Activated naive CD4-positive, alpha-beta T cell treated with anti-CD3 and anti-CD28 coated beads, Interleukin-2, amount 50 U/mL, for 24 hours (primary cell): ENCODE measurements around the gene ELOVL5.

Source experiments
- H3K27ac Mint-ChIP-seq: one replicate; pipeline ENCODE4 v1.8.0; 2021; ENCODE audit warnings: mild to moderate bottlenecking, mixed read lengths
- H3K27me3 Mint-ChIP-seq: one replicate; pipeline ENCODE4 v1.8.0; 2021; ENCODE audit warnings: mixed read lengths
- H3K36me3 Mint-ChIP-seq: one replicate; pipeline ENCODE4 v1.8.0; 2021; ENCODE audit warnings: mixed read lengths
- H3K4me1 Mint-ChIP-seq: one replicate; pipeline ENCODE4 v1.8.0; 2021; ENCODE audit warnings: mixed read lengths
- H3K4me3 Mint-ChIP-seq: one replicate; pipeline ENCODE4 v1.8.0; 2021; ENCODE audit warnings: mild to moderate bottlenecking, mixed read lengths
- H3K9me3 Mint-ChIP-seq: one replicate; pipeline ENCODE4 v1.8.0; 2021; ENCODE audit warnings: mixed read lengths

The ELOVL5 gene

DNA sequence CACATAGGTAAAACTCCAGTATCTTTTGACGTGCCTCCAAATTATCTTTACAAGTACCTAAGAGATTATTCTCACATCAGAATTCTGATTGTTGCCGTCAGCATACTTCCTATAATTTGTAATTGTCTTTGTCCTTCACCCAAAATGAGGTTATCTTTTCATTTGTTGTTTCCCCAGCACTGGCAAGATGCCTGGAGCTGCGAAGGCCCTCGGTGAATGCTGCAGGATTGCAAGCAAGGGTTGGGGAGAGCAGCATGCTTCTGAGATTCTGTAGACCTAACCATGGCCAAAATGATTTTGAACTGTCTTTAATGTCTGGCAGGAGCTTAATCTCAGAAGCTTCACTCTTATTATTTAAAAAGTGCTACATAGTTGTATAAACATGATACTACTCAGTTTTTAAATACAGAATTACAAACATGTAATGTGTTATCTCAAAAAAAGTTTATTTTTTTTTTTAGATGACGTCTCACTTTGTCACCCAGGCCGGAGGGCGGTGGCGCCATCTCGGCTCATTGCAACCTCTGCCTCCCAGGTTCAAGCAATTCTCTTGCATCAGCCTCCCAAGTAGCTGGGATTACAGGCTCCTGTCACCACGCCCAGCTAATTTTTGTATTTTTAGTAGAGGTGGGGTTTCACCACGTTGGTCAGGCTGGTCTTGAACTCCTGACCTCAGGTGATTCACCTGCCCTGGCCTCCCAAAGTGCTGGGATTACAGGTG lies 88.7 kb downstream of the ELOVL5 start:
- Mint-ChIP-seq H3K27me3 (no peaks in the 10 kb centered on the region), H3K9me3 (no peaks in the 10 kb centered on the region), H3K4me3 (no peak overlapping the region), H3K4me1 (no peaks in the 10 kb centered on the region), H3K27ac (no peak overlapping the region), H3K36me3 (peaks cover 42% of the 10 kb centered on the region)

DNA sequence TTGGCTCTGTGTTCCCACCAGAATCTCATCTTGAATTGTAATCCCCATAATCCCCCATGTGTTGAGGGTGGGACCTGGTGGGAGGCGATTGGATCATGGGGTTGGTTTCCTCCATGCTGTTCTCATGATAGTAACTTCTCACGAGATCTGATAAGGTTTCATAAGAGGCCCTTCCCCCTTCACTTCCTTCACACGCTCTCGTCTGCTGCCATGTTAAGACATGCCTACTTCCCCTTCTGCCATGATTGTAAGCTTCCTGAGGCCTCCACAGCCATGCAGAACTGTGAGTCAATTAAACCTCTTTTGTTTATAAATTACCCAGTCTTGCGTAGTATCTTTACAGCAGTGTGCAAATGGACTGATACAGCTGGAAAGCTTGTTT lies 90.0 kb downstream of the ELOVL5 start:
- H3K4me3 Mint-ChIP-seq = no peak overlapping the region
- H3K27ac Mint-ChIP-seq = no peak overlapping the region
- peaks cover 45% of the 10 kb centered on the region for H3K36me3 Mint-ChIP-seq
- no peaks in the 10 kb centered on the region for H3K27me3 Mint-ChIP-seq
- no peaks in the 10 kb centered on the region for H3K4me1 Mint-ChIP-seq
- no peaks in the 10 kb centered on the region for H3K9me3 Mint-ChIP-seq

DNA sequence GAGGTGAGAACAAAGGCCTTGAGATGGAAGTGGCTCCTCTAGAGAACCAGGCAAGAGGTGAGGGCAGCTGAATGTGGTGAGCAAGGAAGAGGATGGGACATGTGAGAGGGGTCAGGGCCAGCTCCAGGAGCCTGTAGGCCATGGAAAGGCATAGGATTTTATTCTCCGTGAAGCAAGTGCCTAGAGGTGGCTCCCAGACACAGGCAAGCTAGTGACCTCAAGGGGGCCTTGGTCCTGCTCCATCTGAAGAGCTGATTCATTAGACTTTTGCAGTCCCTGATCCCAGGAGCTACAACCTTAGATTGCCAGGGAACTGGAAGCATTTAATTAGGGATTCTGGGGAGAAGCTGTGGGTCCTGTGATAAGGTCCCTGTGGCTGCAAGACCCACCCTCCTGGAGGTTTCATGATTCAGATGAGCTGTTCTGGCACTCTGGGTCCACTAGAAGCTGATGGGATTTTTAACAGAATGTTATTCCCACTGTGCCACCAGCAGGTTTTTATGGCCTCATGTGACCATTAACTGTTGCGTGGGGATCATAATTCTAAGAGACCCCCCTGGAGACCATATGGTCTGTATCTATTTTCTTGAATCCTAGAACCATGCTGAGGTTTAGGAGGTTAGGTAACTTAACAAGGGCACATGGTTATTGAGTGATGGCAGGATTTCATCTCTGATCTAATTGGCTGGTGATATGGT lies 90.5 kb downstream of the ELOVL5 start:
- no peaks in the 10 kb centered on the region for H3K4me1 Mint-ChIP-seq
- peaks cover 46% of the 10 kb centered on the region for H3K36me3 Mint-ChIP-seq
- no peaks in the 10 kb centered on the region for H3K9me3 Mint-ChIP-seq
- H3K4me3 Mint-ChIP-seq = no peak overlapping the region
- H3K27ac Mint-ChIP-seq = no peak overlapping the region
- no peaks in the 10 kb centered on the region for H3K27me3 Mint-ChIP-seq

DNA sequence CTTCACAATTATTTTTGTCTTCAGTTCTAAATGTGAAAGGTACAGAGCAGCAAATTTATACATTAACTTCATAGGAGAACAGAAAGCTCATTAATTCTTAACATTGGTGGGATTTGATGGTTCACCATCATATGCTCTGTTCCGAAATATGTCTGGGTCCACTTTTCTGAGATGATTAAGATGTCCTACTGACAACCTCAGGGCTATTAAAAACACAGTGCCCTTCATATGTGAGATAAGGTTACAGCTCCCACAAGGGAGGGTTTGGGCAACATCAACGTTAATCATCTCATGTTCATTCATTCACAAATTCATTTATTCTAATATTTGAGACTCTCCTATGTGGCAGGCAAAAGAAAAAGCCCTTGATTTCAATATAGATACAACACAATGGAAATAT lies 91.2 kb downstream of the ELOVL5 start:
- Mint-ChIP-seq H3K4me1 (no peaks in the 10 kb centered on the region), H3K4me3 (no peak overlapping the region), H3K27me3 (no peaks in the 10 kb centered on the region), H3K27ac (no peak overlapping the region), H3K36me3 (peaks cover 46% of the 10 kb centered on the region), H3K9me3 (no peaks in the 10 kb centered on the region)

DNA sequence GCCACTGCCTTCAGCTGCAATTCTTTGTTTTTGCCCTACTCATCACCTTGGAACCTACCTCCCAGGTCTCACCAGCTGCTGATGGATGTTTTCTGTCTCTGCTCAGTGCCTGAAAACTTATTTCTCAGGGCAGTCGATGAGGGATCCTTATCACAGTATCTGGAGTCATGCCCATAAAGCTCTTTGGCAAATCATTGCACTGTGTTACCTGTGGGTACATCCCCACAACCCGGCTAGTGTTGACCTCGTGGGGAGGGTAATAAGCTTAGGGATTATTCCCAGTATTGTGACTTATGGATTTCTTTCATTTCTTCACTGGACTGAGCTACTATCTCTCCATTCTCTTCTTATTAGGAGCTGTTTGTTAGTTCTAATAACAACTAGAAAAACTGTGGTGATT lies 91.7 kb downstream of the ELOVL5 start:
- peaks cover 42% of the 10 kb centered on the region for H3K36me3 Mint-ChIP-seq
- no peak overlapping the region for H3K4me3 Mint-ChIP-seq
- no peaks in the 10 kb centered on the region for H3K4me1 Mint-ChIP-seq
- H3K27ac Mint-ChIP-seq = no peak overlapping the region
- no peaks in the 10 kb centered on the region for H3K27me3 Mint-ChIP-seq
- no peaks in the 10 kb centered on the region for H3K9me3 Mint-ChIP-seq

DNA sequence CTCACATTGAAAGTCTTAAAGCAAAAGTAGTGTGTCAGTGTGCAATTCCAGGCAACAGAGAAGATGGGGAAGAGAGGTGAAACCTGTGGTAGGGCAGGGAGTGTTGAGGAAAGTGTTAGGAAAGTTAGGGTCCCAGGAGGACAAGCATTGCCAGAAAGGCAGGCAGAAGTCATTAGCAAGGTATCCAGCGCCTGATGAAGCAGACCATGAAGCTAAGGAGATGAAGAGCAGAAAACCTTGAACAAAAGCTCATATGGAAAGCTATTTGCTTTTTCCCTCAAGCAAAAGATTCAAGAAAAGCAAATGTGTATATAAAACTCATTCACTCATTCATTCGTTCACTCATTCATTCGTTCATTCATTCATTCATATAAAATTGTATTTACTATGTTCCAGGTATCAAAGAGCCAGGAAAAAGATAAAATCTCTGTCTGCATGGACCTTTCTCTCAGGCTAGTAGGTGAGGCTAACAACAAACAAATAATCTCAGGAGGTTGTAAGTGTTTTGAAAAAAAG lies 96.5 kb downstream of the ELOVL5 start:
- H3K27me3 Mint-ChIP-seq = no peaks in the 10 kb centered on the region
- H3K9me3 Mint-ChIP-seq = no peaks in the 10 kb centered on the region
- H3K4me1 Mint-ChIP-seq = no peaks in the 10 kb centered on the region
- H3K4me3 Mint-ChIP-seq = no peak overlapping the region
- no peak overlapping the region for H3K27ac Mint-ChIP-seq
- peaks cover 17% of the 10 kb centered on the region for H3K36me3 Mint-ChIP-seq

DNA sequence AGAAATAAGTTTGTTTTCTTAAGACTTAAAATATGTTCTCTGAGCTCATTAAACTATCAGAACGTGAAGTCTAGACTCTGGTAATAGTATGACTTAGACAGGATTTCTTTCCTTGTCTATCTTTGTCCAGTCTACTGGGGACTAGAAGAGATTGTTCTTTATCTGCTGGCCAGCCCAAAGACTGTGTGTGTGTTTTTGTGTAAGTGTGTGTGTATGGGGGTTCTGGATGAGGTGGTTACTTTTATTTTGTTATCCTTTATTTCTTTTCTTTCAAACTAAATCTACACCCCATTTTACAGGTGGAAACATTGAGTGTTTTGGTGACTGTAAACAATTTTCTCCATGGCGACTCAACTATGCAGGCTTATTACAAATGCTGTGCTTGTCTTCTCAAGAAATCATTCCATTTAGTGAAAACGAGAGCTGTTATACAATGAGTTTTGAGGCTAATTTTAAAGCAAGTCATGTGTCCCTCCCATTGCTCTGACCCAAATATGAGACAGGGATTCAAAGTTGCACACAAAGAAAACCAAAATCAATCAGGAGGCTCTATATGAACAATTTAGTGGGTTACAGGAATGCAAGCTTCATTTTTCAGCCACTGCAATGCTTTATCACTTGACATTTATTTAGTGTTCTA lies 97.6 kb downstream of the ELOVL5 start:
- Mint-ChIP-seq H3K27ac (no peak overlapping the region), H3K4me3 (no peak overlapping the region), H3K36me3 (peaks cover 11% of the 10 kb centered on the region), H3K9me3 (no peaks in the 10 kb centered on the region), H3K27me3 (no peaks in the 10 kb centered on the region), H3K4me1 (no peaks in the 10 kb centered on the region)

DNA sequence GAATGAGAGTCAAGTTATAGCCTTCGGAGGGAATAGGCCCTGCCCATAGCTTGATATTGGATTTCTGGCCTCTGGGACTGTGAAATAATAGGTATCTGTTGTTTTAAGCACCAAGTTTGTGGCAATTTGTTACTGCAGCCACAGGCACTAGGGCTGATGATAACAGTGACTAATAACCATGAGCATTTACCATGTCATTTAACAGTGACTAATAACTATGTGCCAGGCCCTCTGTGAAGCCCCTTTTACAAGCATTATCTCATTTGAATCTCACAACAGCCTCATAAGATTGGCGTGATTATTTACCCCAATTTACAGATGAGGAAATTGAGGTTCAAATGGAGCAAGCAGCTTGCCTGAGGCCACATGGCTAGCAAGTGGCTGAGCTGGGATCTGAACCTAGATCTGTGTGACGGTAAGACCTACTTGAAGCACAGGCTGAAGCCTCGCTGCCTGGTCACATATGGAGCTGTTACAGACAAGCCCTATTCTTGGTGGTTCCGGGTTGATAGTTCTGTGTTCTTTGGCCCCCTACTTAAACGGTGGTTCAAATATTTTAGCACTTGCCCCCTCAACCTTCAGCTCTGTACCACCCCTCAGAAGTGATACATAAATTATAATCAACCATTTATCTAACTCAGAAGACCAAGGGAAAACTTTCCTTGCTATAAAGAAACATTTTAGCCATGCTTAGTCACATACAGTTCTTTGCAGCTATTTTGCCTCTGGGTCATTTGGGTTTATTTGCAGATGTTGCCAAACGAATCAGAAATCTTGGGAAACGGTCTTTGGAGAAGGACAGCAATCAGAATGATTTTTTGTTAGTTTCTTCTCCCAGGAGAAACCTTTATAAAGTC lies 98.3 kb downstream of the ELOVL5 start:
- H3K27me3 Mint-ChIP-seq = no peaks in the 10 kb centered on the region
- no peak overlapping the region for H3K27ac Mint-ChIP-seq
- H3K4me3 Mint-ChIP-seq = no peak overlapping the region
- H3K9me3 Mint-ChIP-seq = no peaks in the 10 kb centered on the region
- H3K36me3 Mint-ChIP-seq = peaks cover 9% of the 10 kb centered on the region
- no peaks in the 10 kb centered on the region for H3K4me1 Mint-ChIP-seq

DNA sequence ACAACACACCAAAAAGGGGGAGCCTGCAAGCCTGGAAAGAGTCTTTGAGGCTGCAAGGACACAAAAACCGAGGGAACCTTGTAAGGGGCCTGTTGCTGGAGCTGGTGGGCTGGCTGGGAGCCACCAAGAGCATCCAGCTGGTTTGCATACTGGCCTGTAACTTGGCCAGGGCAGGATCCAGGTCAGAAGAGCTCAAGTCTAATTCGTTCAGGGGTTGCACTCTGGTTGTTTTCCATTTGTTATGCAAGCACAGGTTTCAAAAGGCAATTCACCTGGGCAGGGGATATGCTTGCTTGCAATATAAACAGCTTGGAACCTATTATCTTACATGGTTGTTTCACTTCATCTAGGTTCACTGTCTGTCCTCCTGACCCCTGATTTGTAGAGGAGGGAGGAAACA lies 101.8 kb downstream of the ELOVL5 start:
- Mint-ChIP-seq H3K27me3 (no peaks in the 10 kb centered on the region), H3K9me3 (no peaks in the 10 kb centered on the region), H3K36me3 (no peaks in the 10 kb centered on the region), H3K4me3 (no peak overlapping the region), H3K27ac (no peak overlapping the region), H3K4me1 (peaks cover 13% of the 10 kb centered on the region)

DNA sequence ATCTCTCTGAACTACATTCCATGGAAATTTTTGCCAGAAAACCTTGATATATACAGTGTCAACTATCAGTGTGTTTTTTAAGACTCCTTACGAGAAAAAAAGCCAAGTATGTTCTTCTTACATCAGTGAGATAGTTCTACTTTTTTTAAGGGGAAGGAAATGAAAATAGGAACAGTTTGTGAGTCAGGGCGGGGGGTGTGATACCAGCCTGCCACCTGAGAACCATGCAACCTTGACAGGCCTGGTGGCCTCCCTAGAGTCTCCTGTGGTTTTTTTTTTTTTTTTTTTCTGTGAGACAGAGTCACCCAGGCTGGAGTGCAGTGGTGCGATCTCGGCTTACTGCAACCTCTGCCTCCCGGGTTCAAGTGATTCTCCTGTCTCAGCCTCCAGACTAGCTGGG lies 103.8 kb downstream of the ELOVL5 start:
- H3K27me3 Mint-ChIP-seq = no peaks in the 10 kb centered on the region
- no peaks in the 10 kb centered on the region for H3K9me3 Mint-ChIP-seq
- no peak overlapping the region for H3K4me3 Mint-ChIP-seq
- no peaks in the 10 kb centered on the region for H3K36me3 Mint-ChIP-seq
- no peak overlapping the region for H3K27ac Mint-ChIP-seq
- peaks cover 32% of the 10 kb centered on the region for H3K4me1 Mint-ChIP-seq

DNA sequence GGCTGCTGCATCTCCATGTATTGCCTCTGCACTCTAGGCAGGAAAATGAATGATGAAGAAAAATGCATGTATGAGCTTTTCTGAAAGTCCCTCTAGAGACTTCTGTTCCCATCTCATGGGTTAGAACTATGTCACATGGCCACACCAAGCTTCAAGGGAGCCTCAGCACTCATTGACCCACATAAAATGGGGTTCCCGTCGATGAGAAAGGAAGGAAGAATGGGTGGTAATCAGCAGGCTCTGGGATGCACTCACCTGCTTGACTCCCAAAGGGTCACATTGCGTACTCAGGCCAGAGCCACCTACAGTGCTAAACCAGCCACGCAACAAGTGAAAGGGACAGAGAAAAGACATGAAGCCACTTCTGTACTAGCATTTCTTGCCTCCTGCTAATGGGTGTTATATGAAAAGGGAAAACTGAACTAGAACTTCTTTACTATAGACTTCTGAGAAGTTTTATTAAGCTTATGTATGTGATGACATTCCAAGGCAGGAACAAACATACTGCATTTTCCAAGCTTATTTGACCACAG lies 104.3 kb downstream of the ELOVL5 start:
- no peaks in the 10 kb centered on the region for H3K36me3 Mint-ChIP-seq
- no peak overlapping the region for H3K4me3 Mint-ChIP-seq
- H3K27me3 Mint-ChIP-seq = no peaks in the 10 kb centered on the region
- H3K27ac Mint-ChIP-seq = no peak overlapping the region
- no peaks in the 10 kb centered on the region for H3K9me3 Mint-ChIP-seq
- H3K4me1 Mint-ChIP-seq = peaks cover 37% of the 10 kb centered on the region

DNA sequence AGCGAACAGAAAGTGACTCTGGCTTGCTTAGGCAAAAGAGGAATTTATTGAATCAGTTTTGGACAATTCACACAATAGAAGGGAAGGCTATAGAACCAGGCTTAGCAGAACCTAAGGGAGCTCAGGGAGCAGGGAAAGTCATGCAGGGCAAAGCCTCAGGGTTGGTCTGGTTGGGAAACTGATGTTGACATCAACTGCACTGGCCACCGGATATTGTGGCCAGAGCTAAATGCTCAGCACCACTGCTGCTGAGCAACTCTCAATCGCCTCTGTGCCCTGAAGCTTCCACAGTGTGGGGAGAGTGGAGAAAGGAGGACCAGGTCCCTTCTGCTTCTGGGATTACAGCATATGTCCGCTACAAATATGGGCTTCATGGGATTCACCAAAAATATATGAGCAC lies 106.8 kb downstream of the ELOVL5 start:
- H3K4me3 Mint-ChIP-seq = no peak overlapping the region
- no peaks in the 10 kb centered on the region for H3K27me3 Mint-ChIP-seq
- H3K9me3 Mint-ChIP-seq = no peaks in the 10 kb centered on the region
- H3K27ac Mint-ChIP-seq = peak overlapping the region; percentile 14
- H3K36me3 Mint-ChIP-seq = no peaks in the 10 kb centered on the region
- peaks cover 45% of the 10 kb centered on the region for H3K4me1 Mint-ChIP-seq

DNA sequence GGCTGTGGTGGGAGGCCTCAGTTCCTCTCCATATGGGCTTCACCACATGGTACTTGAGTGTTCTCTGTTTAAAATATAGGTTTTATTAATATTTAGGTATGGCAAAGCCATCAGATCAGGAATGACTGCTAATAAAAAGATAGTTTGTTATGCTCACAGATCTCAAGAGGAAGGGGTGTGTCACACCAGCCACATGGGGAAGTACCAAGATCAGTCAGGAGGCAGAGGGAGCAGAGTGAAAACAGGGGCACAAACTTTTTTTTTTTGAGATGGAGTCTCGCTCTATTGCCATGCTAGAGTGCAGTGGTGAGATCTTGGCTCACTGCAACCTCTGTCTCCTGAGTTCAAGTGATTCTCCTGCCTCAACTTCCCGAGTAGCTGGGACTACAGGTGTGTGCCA lies 108.0 kb downstream of the ELOVL5 start:
- Mint-ChIP-seq H3K36me3 (no peaks in the 10 kb centered on the region), H3K27me3 (no peaks in the 10 kb centered on the region), H3K9me3 (no peaks in the 10 kb centered on the region), H3K4me1 (peaks cover 54% of the 10 kb centered on the region), H3K27ac (no peak overlapping the region), H3K4me3 (peak overlapping the region; percentile 19)

DNA sequence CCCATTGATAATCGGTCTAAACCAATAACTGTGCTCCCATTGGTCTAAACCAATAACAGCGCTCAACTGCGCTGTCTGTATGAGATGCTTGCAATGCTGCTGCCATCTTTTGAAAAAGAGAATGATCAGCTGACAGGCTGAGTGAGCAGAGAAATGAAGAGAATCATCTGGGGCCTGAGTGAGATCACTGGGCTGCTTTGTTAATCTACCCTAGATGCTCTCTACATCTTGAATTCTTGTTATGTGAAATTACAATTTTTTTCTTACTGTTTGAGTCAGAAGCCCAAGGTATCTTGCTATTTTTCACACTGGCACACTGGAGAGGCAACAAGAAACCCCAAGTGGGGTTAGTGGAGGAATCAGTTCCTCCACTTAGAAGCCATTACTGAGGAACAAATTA lies 108.6 kb downstream of the ELOVL5 start:
- Mint-ChIP-seq H3K4me1 (peaks cover 57% of the 10 kb centered on the region), H3K9me3 (no peaks in the 10 kb centered on the region), H3K36me3 (peaks cover 2% of the 10 kb centered on the region), H3K27ac (no peak overlapping the region), H3K4me3 (no peak overlapping the region), H3K27me3 (no peaks in the 10 kb centered on the region)

DNA sequence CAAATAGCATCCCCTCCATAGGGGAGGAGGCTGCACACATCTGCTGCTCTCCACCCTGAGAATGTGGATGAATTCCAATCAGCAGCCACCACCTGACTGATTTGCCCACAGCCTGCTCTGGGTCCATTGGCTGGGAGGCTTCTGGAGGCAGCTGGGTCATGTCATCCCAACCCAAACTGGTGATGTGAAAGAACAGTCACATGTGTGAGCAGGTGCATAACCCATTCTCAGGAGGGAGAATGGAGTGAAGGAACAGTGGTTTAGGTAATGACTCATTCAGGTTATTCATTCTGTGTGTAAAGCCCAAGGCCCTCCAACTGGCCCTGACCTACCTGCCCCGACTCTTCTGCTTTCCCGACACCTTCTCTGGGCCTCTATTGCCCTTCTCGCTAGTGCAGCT lies 109.2 kb downstream of the ELOVL5 start:
- Mint-ChIP-seq H3K4me3 (no peak overlapping the region), H3K27ac (no peak overlapping the region), H3K36me3 (peaks cover 2% of the 10 kb centered on the region), H3K4me1 (peaks cover 53% of the 10 kb centered on the region), H3K27me3 (no peaks in the 10 kb centered on the region), H3K9me3 (no peaks in the 10 kb centered on the region)
